Gastrocnemius medialis (tissue), 4 donors: Measurements from ENCODE around the gene GLDC. TPM values are rescaled to one million over a fixed set of nuclear protein-coding genes. Genes with fewer than 3 reads are reported as not detected.

Source experiments
- ATAC-seq, 2 donors: fragments of 150-250 bp; one replicate each; pipeline ENCODE4 v1.9.1; 2016
- DNase-seq, 2 donors: peaks; one replicate each; pipeline ENCODE4 v3.0.0-alpha.2; 2019
- H3K27ac ChIP-seq, 4 donors: fragments of 200-600 bp; sonication (generic); 1 replicate in 1 of 4; 2 replicates in 3 of 4; pipeline ENCODE4 v1.5.1; 2016 to 2018; ENCODE audit warnings: mild to moderate bottlenecking in 2 of 4, moderate library complexity in 1 of 4
- H3K27me3 ChIP-seq, 3 donors: fragments of 200-600 bp; sonication (generic) in 2 of 3; 1 replicate in 1 of 3; 2 replicates in 2 of 3; pipeline versions ENCODE4 v1.5.1 to v1.6.0; 2016 to 2019; ENCODE audit warnings: mild to moderate bottlenecking in 1 of 3, moderate library complexity in 1 of 3
- H3K36me3 ChIP-seq, 2 donors: fragments of 200-600 bp; sonication (generic) in 1 of 2; one replicate each; pipeline ENCODE4 v1.5.1; 2017 to 2018
- H3K4me1 ChIP-seq, 2 donors: fragments of 200-600 bp; sonication (generic) in 1 of 2; one replicate each; pipeline ENCODE4 v1.5.1; 2016 to 2017; ENCODE audit warnings: mild to moderate bottlenecking in 2 of 2
- H3K4me3 ChIP-seq, 4 donors: fragments of 200-600 bp; sonication (generic) in 3 of 4; 1 replicate in 1 of 4; 2 replicates in 3 of 4; pipeline ENCODE4 v1.5.1; 2016 to 2019; ENCODE audit warnings: mild to moderate bottlenecking in 2 of 4
- H3K9me3 ChIP-seq, 3 donors: fragments of 200-600 bp; sonication (generic) in 2 of 3; 1 replicate in 1 of 3; 2 replicates in 2 of 3; pipeline ENCODE4 v1.5.1; 2016 to 2019
- CTCF ChIP-seq, 5 experiments: fragments of 450-650 bp in 3 of 5; fragments of 200-600 bp in 2 of 5; sonication (generic) in 2 of 5; IDR thresholded peaks in 4 of 5; conservative IDR thresholded peaks in 1 of 5; 1 replicate in 4 of 5; 2 replicates in 1 of 5; pipeline ENCODE4 v1.5.1; 2016 to 2019; ENCODE audit warnings: antibody characterized with exemption in 5 of 5, mild to moderate bottlenecking in 3 of 5, moderate library complexity in 3 of 5
- POLR2A ChIP-seq, 2 donors: fragments of 450-650 bp; IDR thresholded peaks; one replicate each; pipeline ENCODE4 v1.6.1; 2017; ENCODE audit warnings: antibody characterized with exemption in 2 of 2, mild to moderate bottlenecking in 2 of 2, moderate library complexity in 2 of 2
- in situ Hi-C, 4 donors: fragments of 200-750 bp; cut with MboI; loops; one replicate each; pipeline versions ENCODE4 v1.15.0 to v1.8.0; 2017; ENCODE audit warnings: low sequenced_read_pairs in 4 of 4
- intact Hi-C: fragments of 100-400 bp; cut with DNase I; formaldehyde crosslinking; loops from one replicate; pipeline ENCODE4 v1.15.1; 2023; ENCODE audit warnings: low total_unique reads
- total RNA-seq, 4 donors: library from RNA; depleted of rRNA; stranded (reverse); fragments of >200 nt; gene quantifications; one replicate each; pipeline versions ENCODE4 v1.1.0 to v1.2.3, GENCODE V29; 2016

The GLDC gene
- total RNA-seq, 4 donors from 2014 or later = 0.31 to 1.00 (median 0.47) TPM

GRCh38 chr9:6512085-6512657, 133.4 kb downstream of the GLDC start:
- in situ Hi-C loops (no loop called here), intact Hi-C loops (no loop called here)
- no peaks in the 10 kb centered on the region for H3K27me3 ChIP-seq
- H3K27ac ChIP-seq = no peak overlapping the region
- TF ChIP-seq CTCF (IDR thresholded peaks at IDR 0.05 in 4 of 5, conservative IDR thresholded peaks at IDR 0.05 in 1 of 5) (no peak), POLR2A (IDR thresholded peaks at IDR 0.05) (no peak)
- H3K4me1 ChIP-seq = no peaks in the 10 kb centered on the region
- H3K9me3 ChIP-seq = no peaks in the 10 kb centered on the region
- no peak for DNase-seq
- no peak for ATAC-seq
- no peak overlapping the region for H3K4me3 ChIP-seq
- peaks cover 0 to 13% of the 10 kb centered on the region in 2 donors for H3K36me3 ChIP-seq

- TF ChIP-seq CTCF (IDR thresholded peaks at IDR 0.05 in 4 of 5, conservative IDR thresholded peaks at IDR 0.05 in 1 of 5) (no peak), POLR2A (IDR thresholded peaks at IDR 0.05) (no peak)
- DNase-seq (no peak), ATAC-seq (no peak)
- in situ Hi-C loops = no loop called here
- Histone ChIP-seq H3K36me3 (peaks cover 0 to 63% of the 10 kb centered on the region in 2 donors), H3K9me3 (no peaks in the 10 kb centered on the region), H3K4me3 (no peak overlapping the region), H3K27me3 (no peaks in the 10 kb centered on the region), H3K27ac (no peak overlapping the region), H3K4me1 (no peaks in the 10 kb centered on the region)
- intact Hi-C loops = no loop called here
These were observed 139.0 kb downstream of the GLDC start for GRCh38 chr9:6506571-6506970.

GRCh38 chr9:6502399-6502798, 143.1 kb downstream of the GLDC start:
- no peak overlapping the region for H3K4me3 ChIP-seq
- no peaks in the 10 kb centered on the region for H3K27me3 ChIP-seq
- ATAC-seq (no peak), DNase-seq (no peak)
- no peaks in the 10 kb centered on the region for H3K4me1 ChIP-seq
- in situ Hi-C loops = no loop called here
- H3K27ac ChIP-seq = no peak overlapping the region
- peaks cover 0 to 93% of the 10 kb centered on the region in 2 donors for H3K36me3 ChIP-seq
- no peaks in the 10 kb centered on the region for H3K9me3 ChIP-seq
- TF ChIP-seq CTCF (IDR thresholded peaks at IDR 0.05 in 4 of 5, conservative IDR thresholded peaks at IDR 0.05 in 1 of 5) (no peak), POLR2A (IDR thresholded peaks at IDR 0.05) (no peak)
- intact Hi-C loops = no loop called here

GRCh38 chr9:6501526-6502210, 143.9 kb downstream of the GLDC start:
- Histone ChIP-seq H3K36me3 (peaks cover 0 to 93% of the 10 kb centered on the region in 2 donors), H3K4me3 (no peak overlapping the region), H3K27ac (no peak overlapping the region), H3K27me3 (no peaks in the 10 kb centered on the region), H3K4me1 (no peaks in the 10 kb centered on the region), H3K9me3 (no peaks in the 10 kb centered on the region)
- intact Hi-C loops = no loop called here
- ATAC-seq (no peak), DNase-seq (no peak)
- TF ChIP-seq CTCF (IDR thresholded peaks at IDR 0.05 in 4 of 5, conservative IDR thresholded peaks at IDR 0.05 in 1 of 5) (no peak), POLR2A (IDR thresholded peaks at IDR 0.05) (no peak)
- in situ Hi-C loops = no loop called here
